D721Med (cell line): Measurements from ENCODE around the gene NR1D2.

Experiments used
- DNase-seq: peaks from one replicate; pipeline ENCODE4 v3.0.0; 2011; ENCODE audit warnings: low spot score; ENCODE audit not compliant: insufficient read length
- FAIRE-seq: peaks from 2 replicates; lab custom pipeline; 2011; peaks lifted over from hg19 to GRCh38; lab: Jason Lieb, UNC
- CTCF ChIP-seq: IDR thresholded peaks from 2 replicates; pipeline ENCODE4 v1.5.1; 2012; ENCODE audit warnings: mild to moderate bottlenecking, control low read depth; ENCODE audit not compliant: insufficient read depth; ENCODE audit errors: missing control alignments

The NR1D2 gene

GRCh38 chr3:23981136-23981535 lies 36.0 kb downstream of the NR1D2 start:
- TF ChIP-seq CTCF: no peak
- no peak for FAIRE-seq
- no peak for DNase-seq

- FAIRE-seq (no peak), DNase-seq (no peak)
- TF ChIP-seq CTCF: no peak
These were observed 36.9 kb downstream of the NR1D2 start for GRCh38 chr3:23981955-23982354.

GRCh38 chr3:23984934-23985333 lies 39.8 kb downstream of the NR1D2 start:
- FAIRE-seq (no peak), DNase-seq (no peak)
- no peak for TF ChIP-seq CTCF

- no peak for FAIRE-seq
- DNase-seq: no peak
These were observed 40.9 kb downstream of the NR1D2 start for GRCh38 chr3:23985747-23986544.

GRCh38 chr3:23987356-23987755 lies 42.3 kb downstream of the NR1D2 start:
- FAIRE-seq (no peak), DNase-seq (no peak)
- no peak for TF ChIP-seq CTCF

More at GRCh38 chr3:23985747-23986544, 40.9 kb downstream of the NR1D2 start:
- TF ChIP-seq CTCF: no peak

- no peak for DNase-seq
- no peak for TF ChIP-seq CTCF
- FAIRE-seq: no peak
These were observed 46.2 kb downstream of the NR1D2 start for GRCh38 chr3:23991306-23991682.
